K562 (cell line): ENCODE results near the gene FAM83E.

ENCODE experiments used
- CTCF ChIP-seq, 3 experiments: IDR thresholded peaks in 2 of 3; conservative IDR thresholded peaks in 1 of 3; 2 replicates each; pipeline ENCODE4 v1.5.1; 2011 to 2012; ENCODE audit warnings: low read length in 3 of 3, mild to moderate bottlenecking in 3 of 3, control low read depth in 2 of 3, improper control_type of control experiment in 1 of 3, inconsistent platforms in 1 of 3, low read depth in 1 of 3, mixed read lengths in 1 of 3, moderate library complexity in 1 of 3; ENCODE audit not compliant: insufficient read depth in 2 of 3
- EZH2 ChIP-seq: IDR thresholded peaks from 2 replicates; pipeline ENCODE4 v1.6.1; 2012; ENCODE audit warnings: low read depth, mild to moderate bottlenecking, inconsistent platforms, low read length, borderline replicate concordance
- MXI1 ChIP-seq: IDR thresholded peaks from 2 replicates; pipeline ENCODE4 v1.6.1; 2011; ENCODE audit warnings: low read depth, mild to moderate bottlenecking, improper control_type of control experiment, low read length
- NCOA2 ChIP-seq, 2 experiments: fragments of 450-650 bp; IDR thresholded peaks; 2 replicates each; pipeline ENCODE4 v1.6.1; 2018; ENCODE audit warnings: mild to moderate bottlenecking in 2 of 2, moderate library complexity in 1 of 2; ENCODE audit not compliant: partially characterized antibody in 2 of 2
- POLR2A ChIP-seq: fragments of 450-650 bp; conservative IDR thresholded peaks from 2 replicates; pipeline ENCODE4 v1.6.1; 2016
- TCF7 ChIP-seq: sonication (generic); IDR thresholded peaks from 2 replicates; pipeline ENCODE4 v1.6.1; 2016; ENCODE audit warnings: antibody characterized with exemption, borderline replicate concordance
- U2AF1 ChIP-seq: fragments of 200-400 bp; formaldehyde crosslinking; optimal IDR thresholded peaks from 2 replicates; pipeline ENCODE3; 2017; ENCODE audit warnings: mild to moderate bottlenecking, low read depth, low read length, moderate library complexity
- ZKSCAN8 ChIP-seq: fragments of 200-800 bp; sonication (Bioruptor generic); IDR thresholded peaks from 2 replicates; pipeline ENCODE4 v1.6.1; 2016; ENCODE audit warnings: missing genetic modification characterization, missing compliant biosample characterization
- TF ChIP-seq, protein P1 (sequence below), 2 experiments: fragments of 450-650 bp in 1 of 2; sonication (generic) in 1 of 2; formaldehyde crosslinking in 1 of 2; IDR thresholded peaks in 1 of 2; conservative IDR thresholded peaks in 1 of 2; 2 replicates each; pipeline versions ENCODE4 v1.6.1 to v1.8.1; 2016 to 2023; ENCODE audit warnings: mild to moderate bottlenecking in 2 of 2, moderate library complexity in 2 of 2, inconsistent platforms in 1 of 2, missing genetic modification reagents in 1 of 2

- TF ChIP-seq POLR2A (no peak), EZH2 (no peak), MXI1 (no peak), TCF7 (0 out of 2 replicates have a peak, but pooled peaks have one; percentile 21), CTCF (IDR thresholded peaks at IDR 0.05 in 2 of 3, conservative IDR thresholded peaks at IDR 0.05 in 1 of 3; ENCODE audit: insufficient read depth in 2 of 3, low read depth in 1 of 3, low read length in 3 of 3) (peak; percentile 10 to 45 (median 24); a peak in 3 of 6 replicates), U2AF1 (no peak), ZKSCAN8 (CRISPR knock-in tag) (no peak), NCOA2 (IDR thresholded peaks at IDR 0.05; ENCODE audit: partially characterized antibody in 2 of 2) (no peak)
- TF ChIP-seq, protein P1, sequence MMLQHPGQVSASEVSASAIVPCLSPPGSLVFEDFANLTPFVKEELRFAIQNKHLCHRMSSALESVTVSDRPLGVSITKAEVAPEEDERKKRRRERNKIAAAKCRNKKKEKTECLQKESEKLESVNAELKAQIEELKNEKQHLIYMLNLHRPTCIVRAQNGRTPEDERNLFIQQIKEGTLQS (IDR thresholded peaks at IDR 0.05) = peak; percentile 44; the same call in 1 of the 2 replicates
- TF ChIP-seq, protein P1 (CRISPR knock-in tag; conservative IDR thresholded peaks at IDR 0.05) = no peak
Measured at GRCh38 chr19:48632692-48633147, 17.8 kb upstream of the FAM83E start.
